Non-pigmented ciliary epithelial cell (primary cell): Measurements from ENCODE around the gene PPP2R2C.

ENCODE experiments used
- DNase-seq: peaks from one replicate; pipeline ENCODE4 v3.0.0-alpha.2; 2010; ENCODE audit warnings: low read depth

PPP2R2C gene

DNA sequence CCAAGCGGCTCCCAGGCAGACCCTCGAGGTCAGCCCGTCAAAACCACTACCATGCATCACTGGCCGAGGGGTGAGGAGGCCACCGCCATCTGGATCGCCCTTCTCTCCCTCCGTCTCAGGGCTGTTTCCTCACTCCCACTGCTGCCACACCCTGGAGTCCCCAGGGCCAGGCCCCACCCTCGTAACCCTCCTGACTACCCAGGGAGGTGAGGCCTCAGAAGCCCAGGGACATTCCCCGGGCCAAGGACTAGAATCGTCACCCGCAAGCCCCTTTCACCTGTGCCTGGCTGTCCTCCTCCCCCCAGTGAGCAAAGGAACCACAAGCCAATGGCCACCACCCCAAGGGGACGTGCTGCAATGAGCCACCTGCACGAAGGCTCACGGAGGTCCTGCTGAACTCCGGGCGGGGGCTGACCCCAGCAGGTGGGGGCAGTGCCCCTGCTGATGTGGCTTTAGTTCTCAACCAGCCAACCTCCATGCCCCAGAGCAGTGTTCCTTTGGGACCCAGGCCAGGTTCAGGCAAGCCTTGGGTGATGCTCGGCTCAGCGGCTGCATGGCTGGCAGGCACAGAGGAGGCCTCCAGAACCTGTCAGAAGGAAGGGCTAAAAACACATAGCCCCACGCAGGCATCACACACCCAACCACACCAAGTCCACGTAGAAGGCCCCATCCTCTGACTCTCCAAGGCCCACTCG, 23.8 kb downstream of the PPP2R2C start:
- DNase-seq, result no peak

DNA sequence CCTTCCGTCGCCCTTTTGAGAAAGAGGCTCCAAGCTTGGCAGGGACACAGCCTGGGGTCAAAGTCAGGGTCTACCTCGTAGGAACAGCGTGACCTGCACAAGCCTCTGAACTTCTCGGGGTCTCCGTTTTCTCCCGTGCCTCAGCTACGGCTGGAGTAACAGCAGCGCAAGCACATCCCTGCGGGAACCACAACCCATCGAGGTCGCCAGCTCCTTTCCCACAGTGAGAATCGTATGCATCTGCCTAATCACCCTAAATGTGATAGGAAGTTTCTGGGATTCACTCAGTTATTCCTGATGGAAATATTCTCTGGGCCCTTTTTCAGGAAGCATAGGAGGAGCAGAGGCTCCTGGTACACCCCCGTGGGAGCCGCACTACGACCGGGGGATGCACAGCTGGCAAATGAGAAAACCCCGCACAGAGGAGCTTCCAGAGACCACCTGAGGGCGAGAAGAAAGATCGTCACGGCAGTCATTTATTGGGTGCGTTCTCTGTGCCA, 24.7 kb downstream of the PPP2R2C start:
- no peak for DNase-seq

DNA sequence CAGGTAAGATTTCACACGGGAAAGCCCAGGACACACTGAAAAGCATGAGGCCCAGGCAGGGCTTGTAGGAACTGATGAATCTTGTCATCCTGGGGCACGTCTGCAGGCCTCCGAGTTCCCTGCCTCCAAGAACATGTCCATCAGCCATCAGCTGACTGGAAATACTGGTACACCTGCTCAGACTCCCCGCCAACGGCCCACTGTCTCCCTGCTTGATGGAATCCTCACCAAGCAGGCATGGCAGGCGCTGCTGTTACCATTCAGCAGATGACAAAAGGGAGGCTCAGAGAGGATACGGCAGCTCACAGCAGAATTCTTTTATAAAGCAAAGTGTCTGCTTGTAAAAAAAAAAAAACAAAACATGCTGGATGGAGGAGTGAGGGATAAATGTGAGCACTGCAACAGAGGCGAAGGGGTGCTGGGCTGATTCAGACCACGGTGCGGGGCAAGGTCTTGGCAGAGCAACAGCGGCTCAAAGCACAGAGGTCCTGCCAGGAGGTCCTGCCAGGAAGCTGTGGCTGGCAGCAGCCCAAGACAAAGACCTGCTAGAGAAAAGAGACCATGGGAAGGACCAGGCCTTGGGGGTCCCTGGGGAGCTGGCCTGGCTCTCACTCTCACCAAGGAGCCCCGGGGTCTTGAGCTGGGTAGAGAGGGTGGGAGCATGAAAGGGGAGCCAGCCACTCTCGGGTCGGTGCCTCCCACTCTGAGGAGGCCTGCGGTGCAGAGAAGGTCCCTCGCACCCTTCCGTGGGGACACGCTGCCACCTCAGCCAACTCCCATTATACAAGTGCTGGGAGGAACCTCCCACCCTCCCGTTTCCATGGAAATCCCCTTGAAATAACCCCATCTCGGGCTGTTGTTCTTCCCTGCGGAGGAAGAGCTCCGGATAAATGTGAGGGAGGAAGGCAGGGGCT, 25.6 kb downstream of the PPP2R2C start:
- DNase-seq, result no peak

DNA sequence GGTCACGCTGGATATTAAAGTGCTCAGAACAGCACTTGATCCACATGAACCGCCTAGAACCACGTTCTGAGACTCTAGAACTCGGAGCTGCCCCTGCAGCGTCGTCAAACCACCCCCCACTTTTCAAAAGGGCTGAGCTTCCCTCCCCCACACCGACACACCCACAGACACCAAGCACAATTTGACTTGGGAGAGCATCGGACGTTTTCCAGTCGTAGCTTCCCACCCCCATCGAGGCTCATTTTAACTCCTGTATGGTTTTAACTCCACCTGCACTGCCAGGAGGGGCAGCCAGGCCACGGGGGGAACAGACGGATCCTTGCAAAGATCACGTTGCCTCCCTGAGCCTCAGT, 26.3 kb downstream of the PPP2R2C start:
- no peak for DNase-seq

DNA sequence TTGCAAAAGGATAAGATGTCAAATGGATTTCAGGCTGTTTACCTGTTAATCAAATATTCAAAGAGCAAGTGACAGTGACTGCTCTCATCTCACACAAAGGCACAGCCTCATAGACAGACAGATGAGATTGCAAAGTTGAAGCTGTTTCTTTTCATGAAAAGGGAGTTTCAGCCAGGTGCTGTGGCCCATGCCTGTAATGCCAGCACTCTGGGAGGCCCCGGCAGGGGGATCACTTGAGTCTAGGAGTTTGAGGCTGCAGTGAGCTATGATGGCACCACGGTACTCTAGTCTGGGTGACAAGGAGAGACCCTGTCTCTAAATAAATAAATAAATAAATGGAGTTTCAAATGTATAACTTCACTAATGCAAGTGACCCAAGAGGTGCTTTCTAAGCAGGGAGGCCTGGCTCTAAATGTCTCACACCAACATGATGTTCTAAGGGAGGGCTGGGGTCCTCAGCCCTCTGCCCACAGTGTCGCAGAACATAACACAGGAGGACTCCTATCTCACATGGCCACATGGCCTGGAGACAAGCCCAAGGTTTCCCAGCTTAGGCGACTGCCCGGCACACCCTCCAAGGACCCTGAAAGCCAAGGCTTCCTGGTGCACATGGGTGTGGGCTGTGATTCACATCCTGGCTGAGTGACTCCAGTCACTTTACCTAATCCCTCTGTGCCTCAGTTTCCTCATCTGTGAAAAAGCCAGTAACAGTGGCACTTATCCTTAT, 26.8 kb downstream of the PPP2R2C start:
- no peak for DNase-seq

DNA sequence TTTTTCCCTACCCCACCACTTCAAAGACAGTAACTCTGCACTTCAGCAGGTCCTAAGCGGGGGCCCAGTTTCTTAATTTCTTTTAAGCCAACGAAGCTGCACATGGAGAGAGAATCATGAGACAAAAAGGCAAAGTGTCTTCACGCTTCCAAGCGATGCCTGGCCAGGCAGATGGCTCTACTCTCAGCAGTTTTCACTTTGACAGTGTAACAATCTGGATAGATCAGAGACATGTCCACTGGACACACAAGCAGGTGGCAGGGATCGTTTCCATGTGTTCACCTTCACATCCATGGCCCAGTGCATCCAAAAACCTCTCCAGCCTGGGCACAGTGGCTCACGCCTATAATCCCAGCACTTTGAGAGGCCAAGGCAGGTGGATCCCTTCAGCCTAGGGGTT, 27.8 kb downstream of the PPP2R2C start:
- DNase-seq, result no peak

DNA sequence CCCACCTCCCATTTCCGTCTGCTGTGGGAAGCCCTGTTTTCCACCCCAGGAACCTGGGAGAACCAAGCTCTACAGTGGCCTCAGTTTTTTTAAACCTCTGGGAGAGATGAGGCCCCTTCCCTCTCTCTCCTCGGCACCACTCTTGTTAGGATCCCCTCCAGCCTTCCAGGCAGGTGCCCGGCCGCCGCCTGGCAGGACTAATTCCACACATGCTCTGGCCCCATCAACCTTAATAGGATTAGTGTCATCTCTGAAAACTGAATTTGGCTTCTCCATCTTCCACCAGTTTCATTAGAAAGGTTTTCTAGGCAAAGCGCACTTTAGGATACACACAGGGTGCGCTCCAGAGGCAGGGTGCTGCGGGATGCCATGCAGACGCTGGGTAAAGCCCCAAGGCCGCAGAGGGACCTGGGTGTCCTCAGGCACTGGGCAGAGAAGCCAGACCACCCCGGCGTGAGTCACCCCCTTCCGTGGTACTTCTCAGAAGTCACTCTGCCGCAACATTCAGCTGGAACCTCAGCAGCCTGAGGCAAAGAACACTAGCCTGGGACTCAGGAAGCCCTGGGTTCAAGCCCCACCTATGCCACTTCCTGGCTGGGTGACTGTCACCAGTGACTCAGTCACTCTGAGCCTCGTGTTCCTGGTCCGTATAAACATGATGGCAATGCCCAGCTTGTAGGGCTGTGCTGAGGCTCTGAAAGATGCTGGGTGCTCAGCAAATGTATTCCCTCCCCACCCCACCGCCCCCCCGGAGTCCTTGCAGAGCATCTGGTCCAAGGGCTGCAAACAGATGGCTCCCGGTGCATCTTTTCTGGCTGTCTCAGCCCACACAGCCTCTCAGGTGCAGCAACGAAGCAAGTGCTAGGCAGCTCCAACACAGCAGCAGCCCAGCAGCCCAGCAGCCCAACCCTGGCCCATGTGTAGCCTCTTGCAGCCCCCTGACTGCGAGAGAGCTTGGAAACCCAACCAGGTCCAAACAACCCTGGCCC, 29.1 kb downstream of the PPP2R2C start:
- DNase-seq, result no peak

DNA sequence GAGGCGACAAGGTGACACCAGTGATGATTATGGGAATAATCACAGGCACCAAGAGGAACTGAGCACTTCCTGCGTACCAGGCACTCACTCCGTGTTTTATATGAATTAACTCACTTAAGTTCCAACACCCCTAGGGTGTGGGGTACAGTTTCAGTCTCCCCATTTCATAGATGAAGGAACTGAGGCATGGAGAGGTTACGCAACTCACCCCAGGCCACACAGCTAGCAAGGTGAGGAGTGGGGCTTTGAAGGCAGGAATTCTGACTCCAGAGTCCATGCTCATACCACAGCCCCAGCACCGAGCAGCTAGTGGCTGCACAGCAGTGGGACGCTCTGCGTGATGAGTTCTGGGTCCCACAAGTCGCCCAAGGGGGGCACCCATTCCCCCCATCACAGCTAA, 29.9 kb downstream of the PPP2R2C start:
- DNase-seq, result no peak

DNA sequence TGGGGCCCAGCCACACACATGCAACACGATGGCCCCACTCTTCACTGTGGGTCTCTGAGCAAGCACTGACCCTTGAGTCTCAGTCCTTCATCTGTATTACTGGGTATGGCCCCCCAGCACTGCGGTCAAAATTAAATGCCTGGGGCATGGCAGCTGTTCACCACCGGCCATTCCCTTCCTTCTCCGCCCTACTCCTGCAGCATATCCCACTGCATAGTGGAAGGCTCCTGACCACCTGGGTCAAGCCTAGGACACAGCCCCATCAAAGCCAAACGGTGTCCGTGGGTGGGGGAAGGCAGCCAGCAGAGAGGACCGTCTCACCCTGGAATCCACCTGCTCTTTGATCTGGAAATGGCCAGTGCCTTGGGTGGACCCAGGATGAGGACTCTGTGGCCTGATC, 30.7 kb downstream of the PPP2R2C start:
- no peak for DNase-seq

DNA sequence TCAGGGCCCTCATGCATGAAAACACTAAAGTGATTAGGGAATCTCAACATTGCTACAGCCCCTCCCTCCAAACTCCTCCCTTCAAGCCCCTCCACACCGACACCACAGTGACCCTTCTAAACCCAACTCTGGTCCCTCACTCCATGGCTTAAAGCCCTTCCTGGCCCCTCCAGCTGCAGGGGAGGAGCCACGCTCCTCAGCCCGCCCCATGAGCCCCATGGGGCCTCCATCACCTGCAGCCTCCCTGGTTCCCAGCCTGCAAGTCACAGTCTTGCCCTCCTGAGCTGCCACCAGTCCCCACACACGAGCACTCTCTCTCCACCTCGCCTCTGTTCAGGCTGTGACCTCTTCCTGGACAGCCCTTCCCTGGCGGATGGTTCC, 31.2 kb downstream of the PPP2R2C start:
- no peak for DNase-seq

DNA sequence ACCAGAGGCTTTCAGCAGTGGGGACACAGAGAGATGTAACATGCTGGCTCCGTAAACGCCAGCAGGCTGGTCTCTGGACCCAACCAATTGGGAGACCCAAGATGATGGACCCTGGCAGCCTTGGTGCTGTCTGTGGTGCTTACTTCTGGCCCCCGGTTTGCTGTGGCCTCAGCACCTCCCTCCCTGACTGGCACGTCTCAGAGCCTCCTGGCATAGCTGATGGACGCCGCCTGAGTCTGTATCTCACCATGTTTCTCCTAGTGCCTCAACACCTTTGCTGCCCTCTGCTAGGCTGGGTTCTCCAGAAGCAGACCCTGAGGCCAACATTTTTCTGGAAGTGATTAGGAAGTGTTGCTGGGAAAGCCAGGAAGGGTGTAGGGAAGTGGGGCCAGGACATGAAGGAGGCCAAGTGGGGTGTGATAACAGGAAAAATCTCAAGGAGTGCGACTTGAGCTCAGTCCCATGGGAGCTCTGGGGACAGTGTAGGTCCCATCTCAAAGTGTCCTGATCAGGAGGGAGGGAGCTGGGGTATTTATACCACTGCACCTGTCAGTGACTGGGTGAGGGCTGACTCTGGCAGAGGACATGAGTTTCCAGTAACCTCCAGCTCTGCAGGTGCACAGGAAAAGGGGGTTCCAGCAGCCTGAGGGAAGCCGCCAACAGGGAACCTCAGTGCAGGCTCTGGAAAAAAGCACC, 31.8 kb downstream of the PPP2R2C start:
- DNase-seq, result no peak

DNA sequence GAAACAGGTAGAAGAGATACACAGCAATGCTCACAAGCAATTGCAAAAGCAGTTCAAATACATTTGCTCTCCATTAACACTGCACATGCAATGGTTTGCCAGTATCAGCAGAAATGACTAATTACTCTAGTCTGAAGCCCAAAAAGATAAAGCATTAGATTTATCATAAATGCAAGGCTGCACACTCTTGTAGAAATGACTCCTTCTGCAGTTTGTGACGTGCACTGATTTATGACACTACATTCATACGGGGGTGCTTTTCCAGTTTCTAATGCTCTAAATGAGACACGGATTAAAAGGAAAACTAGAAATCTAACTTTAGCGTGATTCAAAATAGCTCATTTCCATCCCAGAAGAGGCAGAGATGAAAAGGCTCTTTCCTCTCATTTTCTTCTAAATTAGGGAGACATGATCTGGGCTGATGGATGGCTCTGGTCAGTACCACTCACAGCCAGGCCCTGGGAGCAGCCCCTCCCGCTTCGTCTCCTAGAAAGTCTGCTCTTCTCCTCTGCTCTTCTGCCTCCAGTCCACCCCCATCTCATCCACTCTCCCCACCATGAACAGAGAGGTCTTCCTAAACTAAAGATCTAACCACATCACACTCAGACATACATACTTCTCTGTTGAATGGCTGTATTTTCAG, 33.2 kb downstream of the PPP2R2C start:
- DNase-seq, result no peak

DNA sequence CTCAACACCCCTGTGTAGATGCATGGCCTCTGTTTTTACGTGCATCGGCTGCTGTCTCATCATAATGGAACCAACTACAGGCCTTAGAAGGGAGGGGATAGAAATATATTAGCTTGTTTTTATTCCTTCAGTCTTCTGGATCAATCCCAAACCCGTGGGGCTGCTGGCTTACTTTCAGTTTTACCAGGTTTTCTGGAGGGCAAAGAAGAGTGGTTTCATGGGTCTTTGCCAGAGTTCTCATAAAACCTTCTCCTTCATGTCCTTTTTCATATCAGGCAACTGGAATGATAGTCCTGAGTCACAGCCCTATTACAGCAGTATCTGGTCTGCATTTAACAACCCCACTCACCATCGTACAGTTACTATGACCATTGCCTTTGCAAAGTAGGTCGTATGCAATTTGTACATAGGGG, 34.6 kb downstream of the PPP2R2C start:
- no peak for DNase-seq

DNA sequence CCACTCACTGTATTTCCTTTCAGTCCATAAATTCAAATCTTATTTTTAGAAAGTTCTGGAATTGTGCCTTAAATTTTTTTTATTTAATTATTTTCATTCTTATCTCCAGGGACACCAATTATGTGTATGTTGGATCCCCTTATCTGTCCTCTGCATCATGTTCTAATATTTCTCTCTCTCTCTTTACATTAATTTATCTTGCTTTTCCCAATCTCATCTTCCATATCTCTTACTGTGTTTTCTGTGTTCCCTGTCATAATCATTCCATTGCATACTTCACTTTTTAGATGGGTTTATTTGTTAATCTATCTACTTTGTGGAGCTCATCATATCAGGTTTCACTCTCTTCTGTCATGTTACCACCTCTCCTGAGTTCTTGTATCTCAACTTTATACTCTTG, 37.4 kb downstream of the PPP2R2C start:
- no peak for DNase-seq

DNA sequence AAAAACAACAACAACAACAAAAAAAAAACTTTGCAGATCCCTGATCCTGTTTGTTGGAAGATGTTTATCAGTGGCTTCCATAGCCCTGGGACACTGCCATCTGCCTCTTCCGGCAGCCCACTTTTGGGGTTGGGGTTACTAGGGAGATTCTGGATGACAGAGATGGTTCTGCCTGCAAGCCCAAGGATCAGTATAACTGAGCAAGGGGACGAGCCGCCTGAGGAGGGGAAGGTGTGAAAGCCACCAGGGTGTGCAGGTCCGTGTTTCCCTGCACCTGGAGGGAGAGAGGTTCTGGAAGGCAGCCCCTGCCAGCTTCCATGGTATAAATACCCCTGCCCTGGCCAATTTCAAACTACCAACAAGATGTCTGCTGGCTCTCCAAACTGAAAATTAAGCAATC, 41.5 kb downstream of the PPP2R2C start:
- no peak for DNase-seq

DNA sequence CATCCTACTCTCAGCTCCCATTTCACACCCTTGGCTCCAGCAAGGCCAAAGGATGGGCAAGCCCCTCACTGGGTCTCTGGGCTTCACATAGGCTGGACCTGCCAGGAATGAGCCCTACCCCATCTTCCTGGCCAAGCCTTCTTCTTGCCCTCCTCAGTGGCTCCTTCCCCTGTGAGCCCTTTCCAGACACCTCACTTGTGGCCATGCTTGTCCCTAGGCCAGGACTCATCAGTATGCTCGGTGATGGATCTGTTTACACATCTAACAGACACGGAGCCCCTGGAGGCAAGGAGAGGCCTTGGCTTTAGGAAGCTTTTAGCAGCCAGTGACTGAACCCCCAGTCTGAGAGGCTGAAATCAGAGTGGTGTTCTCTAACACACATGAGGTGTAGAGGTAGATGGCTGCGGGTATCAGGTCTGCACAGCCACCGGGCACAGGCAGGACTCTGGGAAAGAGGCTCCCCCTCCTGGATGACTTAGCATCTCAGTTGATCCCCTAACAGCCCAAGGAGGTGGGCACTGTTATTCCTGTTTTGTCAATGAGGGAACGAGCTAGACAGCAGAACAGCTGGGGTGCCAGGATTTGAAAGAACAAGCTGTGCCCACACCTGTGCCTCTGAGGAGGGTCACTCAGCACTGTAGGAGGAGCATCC, 44.8 kb downstream of the PPP2R2C start:
- no peak for DNase-seq

DNA sequence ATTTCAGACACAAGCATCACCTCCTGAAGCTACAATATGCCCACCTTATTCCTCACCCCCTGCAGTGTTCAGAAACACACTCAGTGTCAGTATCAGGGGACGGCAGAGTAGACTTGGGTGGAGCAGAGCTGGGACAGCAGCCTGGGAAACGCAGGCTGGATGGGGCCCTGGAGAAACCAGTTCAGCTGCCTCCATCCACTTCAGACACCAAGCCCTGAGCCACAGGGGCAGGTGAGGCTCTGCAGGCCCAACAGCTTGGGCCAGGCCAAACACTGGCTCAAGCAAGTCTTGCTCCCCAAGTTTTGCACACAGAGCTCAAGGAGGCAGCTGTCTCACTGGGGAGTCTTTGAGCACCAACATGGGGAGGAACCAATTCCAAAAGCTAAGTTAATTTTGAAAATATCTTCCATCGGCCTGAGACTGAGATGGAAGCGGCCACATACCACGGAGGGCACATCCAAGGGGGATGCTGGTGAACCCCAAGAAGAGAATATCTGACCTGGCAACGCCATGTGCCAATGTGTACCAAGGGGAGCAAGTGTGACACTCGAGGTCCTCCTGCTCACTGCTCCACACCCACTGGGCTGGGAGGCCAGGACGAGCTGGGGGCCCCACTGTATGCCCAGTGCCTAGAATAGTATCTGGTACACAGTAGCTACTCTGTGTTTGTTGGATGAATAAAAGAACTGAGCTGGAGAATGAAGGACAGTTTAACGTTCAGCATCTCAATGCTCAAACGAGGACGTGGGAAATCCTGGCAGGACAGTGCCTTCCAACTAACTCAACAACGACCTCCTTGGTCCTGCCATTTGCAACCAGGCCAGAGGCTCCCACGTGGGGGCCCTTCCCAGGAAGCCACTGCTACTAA, 45.6 kb downstream of the PPP2R2C start:
- DNase-seq, result no peak

DNA sequence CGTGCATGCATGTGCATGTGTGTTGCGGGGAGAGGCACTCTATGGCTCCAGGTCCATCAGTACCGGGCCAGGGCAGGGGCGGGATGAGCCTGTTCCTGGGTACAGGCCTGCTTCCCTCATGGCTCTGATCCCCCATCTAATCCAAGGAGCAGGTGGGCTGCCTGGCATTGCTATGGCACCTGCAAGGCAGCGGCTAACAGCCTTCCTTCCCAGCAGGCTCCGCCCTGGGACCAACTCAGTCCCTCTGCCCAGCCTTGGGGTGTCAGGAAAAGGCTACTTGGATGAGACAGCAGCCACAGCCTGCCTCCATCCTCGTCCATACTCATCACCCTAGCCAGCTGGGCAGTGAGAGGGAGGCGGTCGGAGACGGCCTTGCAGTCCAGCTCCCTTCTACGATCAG, 46.5 kb downstream of the PPP2R2C start:
- DNase-seq, result no peak

DNA sequence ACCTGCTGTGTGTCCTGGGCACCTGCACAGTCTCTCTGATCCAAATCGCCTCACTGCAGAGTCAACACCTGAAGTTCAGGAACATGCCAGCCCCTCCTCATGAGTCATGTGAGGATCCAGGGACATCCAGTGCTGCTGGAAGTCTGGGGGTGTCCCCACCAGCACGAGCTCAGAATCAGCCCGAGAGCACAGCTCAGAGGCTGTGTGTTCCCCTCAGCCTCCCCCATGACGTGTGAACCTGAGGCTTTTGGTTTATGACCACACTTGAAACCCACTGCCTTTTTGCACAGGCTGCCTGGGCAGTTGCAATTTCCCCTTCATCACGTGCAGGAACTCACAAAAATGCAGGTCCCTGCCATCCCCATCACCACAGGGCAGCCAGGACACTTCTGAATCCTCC, 47.1 kb downstream of the PPP2R2C start:
- no peak for DNase-seq
